GM21619 (cell line): ENCODE results near the gene CCDC148.
"Not testable (repeated sequence)": the region's sequence is repeated elsewhere in the genome, so short reads cannot be mapped to it uniquely, and the experiment has no call there.

Experiments used
- ATAC-seq: cut with Tn5 transposase; IDR thresholded peaks from one replicate; pipeline ENCODE4 v1.9.1; 2021; ENCODE audit not compliant: unreplicated experiment

CCDC148 gene

DNA sequence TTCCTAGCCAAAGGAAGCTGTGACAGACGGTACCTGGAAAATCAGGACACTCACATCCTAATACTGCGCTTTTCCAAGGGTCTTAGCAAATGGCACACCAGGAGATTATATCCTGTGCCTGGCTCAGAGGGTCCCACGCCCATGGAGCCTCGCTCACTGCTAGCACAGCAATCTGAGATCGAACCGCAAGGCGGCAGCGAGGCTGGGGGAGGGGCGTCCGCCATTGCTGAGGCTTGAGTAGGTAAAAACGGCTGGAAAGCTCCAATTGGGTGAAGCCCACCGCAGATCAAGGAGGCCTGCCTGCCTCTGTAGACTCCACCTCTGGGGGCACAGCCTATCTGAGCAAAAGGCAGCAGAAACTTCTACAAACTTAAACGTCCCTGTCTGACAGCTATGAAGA, 22.8 kb downstream of the CCDC148 start:
- ATAC-seq: not testable (repeated sequence)

DNA sequence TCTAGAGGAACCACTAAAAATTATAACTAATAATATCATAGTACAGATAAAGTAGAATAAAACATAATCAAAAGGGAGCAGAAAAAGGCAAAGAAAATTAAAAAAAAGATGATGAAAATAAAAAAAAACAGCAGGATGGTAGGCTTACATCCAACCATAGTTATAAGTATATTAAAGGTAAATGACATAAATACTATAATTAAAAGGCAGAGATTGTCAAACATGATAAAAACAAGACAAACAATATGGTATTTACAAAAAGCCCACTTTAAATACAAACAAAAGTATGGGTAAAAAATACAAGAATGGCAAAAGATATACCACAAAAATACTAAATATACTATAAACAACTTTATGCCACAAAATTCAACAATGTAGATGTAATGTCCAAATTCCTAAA, 24.4 kb downstream of the CCDC148 start:
- no peak for ATAC-seq

DNA sequence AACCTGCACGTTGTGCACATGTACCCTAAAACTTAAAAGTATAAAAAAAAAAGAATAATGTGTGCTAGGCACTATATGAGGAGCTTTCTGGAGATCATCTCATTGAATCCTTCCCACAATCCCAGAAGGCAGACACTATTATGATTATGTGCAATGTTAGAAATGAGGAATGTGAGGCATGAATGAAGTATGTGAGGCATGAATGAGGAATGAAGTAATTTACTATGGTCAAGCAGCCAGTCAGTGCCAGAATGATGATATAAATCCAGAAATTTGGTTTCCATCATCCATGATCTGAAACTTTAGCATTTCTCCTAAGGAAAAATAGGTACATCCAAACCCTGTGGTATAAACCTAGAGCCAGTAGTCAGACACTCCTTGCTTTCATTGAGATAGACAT, 42.0 kb downstream of the CCDC148 start:
- ATAC-seq: no peak

DNA sequence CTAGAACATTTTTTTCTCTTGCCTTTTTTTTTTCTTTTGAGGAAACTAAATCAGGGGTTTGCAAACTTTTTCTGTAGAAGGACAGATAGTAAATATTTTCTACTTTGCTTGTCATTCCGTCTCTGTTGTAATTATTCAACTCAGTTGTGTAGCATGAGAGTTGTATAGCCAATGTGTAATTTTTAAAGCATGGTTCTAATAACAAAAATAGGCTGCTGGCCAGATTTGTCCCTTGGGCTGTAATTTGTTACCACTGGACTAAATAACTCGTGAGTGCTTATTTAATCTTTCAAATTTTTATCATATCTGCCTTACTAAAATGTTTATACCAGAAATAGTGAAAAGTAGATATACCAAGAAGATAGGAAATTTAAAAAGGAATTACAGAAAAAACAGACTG, 43.0 kb downstream of the CCDC148 start:
- no peak for ATAC-seq

DNA sequence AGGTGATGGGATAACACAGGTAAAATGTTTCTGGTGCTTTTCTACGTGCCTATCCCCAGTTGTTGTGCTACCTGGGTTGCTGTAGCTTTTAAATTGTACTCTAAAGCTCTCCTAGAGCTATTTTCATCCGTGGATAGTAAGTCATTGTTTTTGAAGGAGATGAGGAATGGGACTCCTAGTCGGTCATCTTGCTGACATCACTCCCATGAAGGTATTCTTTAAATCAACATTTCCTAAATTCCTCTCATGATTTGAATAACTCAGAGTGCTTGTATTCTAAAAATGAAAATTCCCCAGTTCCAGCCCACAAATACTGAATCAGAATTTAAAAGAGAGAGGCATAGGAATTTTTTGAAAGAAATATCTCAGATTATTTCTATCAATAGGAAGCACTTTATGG, 44.3 kb downstream of the CCDC148 start:
- no peak for ATAC-seq

DNA sequence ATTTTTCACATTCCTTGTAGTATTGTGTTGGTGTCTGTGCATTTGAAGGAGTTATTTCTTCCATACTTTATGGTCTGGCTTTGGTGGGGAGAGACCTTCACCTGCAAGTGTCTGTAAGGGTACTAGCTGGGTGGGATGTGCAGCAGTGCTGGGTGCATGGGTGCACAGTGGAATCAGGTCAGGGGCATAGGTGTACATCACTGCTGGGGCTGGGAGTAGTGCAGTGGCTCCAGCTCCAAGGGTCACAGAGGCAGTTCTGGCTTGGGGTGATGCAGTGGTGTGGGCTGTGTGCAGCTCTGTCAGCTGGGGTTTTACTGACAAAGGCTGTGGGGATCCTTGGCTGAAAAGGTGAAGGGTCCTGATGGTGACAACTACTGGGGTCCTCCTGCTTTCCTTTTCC, 44.8 kb downstream of the CCDC148 start:
- ATAC-seq: no peak

- no peak for ATAC-seq
Observed at GRCh38 chr2:158410132-158410531, 46.4 kb downstream of the CCDC148 start.

GRCh38 chr2:158407031-158407430, 49.5 kb downstream of the CCDC148 start:
- ATAC-seq: no peak

DNA sequence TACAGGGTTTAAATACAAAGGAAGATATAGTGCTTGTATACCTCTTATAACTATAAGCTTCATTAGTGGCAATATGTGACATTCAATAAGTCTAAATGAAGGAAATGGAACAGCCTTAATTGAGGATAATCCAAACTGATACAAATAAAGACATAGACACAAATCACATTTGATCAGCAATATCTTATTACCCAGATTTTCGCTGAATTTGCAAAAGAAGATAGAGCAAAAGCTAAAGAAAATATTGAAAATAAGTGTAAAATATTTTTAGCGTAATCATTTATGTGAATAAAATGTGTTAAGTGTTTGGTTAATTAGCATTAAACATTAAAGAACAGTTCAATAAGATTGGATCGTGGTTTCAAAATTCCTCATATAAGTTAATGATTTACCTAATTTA, 51.2 kb downstream of the CCDC148 start:
- no peak for ATAC-seq

DNA sequence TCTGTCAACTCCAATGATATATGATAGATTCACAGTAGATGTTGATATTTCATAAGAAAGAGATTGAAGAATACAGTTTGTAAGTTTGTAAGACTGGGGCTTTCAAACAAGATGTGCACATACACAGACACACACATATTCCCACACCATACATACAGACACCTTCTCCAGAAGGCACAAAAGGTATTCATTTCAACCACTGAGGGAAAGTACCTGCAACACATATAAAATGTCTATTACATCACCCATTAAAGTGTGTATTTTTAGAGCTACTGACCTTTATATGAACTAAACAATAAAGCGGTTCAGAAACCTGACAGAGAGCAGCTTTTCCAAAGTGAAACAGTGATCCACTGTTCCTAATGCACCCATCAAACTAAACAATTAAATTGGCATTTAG, 53.3 kb downstream of the CCDC148 start:
- no peak for ATAC-seq

GRCh38 chr2:158402665-158403064, 53.9 kb downstream of the CCDC148 start:
- ATAC-seq: no peak

- no peak for ATAC-seq
Observed at GRCh38 chr2:158395166-158395565, 61.4 kb downstream of the CCDC148 start.

DNA sequence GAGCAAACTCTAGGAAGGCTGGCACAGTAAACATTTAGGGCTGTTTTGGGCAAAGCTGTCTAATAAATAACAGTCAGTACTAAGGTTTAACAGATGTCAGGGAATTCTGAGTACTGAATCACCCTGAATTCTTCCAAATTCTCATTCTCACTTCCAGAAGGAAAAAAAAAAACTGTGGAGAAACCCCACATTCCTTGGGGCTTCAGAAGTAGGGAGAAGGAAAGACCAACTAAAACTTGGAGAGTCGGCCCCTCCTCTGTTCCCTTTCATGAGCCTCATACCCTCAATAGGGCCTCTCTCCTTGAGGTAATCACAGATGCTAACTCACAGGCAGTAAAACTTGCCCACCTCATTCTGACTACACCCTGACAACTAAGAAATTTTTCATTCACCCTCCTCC, 62.1 kb downstream of the CCDC148 start:
- ATAC-seq: no peak

DNA sequence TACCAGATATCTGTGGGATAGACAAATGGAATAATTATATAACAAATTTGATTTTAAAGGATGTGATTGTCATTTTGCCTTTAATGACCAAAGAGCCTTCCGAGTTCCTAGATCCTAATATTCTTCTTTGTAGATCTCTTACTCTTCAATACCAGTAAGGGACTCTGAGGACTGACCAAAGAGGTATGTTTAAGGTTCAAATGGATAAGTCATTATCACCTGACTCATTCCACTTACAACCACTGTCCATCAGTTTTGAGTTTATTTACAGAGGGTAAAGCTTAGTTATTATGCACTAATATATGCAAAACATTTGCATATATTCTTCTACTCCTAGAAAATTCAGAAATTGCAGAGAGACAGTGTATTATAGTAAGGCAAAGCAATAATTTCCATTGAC, 62.7 kb downstream of the CCDC148 start:
- ATAC-seq: no peak

GRCh38 chr2:158392687-158393086, 63.9 kb downstream of the CCDC148 start:
- no peak for ATAC-seq

DNA sequence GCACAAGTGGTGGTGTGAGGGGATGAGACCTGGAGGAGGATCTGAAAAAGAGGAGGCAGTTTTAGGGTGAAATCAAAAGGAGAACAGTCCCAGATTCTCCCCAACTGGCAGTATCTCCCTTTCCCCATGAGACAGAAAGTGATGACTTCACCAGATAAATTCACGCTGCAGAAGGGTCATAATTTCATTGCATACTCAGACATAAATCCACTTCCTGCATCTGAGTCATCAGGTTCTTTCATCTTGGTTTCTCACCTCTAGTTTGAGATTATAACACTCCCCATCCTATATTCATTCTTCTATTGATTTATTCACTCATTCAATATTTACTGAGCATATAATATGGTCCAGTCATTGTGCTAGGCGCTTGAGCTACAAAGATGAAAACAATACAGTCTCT, 64.7 kb downstream of the CCDC148 start:
- ATAC-seq: no peak

DNA sequence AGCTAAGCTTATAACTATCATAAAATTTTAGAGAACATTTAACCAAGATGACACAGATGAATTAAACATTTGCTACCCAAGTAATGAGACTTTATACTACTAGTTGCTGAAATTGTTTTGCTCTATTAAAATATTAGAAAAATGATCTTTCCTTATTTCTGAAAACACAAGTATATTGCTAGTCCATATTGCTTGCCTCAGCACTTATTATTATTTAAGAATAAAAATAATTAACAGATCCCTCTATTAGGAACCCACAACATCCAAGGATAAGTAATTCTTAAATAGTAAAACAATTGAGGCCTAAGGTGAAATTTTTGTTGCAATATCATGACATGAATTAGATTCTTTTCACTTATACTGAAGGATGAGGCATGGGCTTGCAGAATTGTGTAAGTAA, 65.2 kb downstream of the CCDC148 start:
- ATAC-seq: no peak

- ATAC-seq: no peak
Observed at GRCh38 chr2:158388159-158388558, 68.4 kb downstream of the CCDC148 start.

DNA sequence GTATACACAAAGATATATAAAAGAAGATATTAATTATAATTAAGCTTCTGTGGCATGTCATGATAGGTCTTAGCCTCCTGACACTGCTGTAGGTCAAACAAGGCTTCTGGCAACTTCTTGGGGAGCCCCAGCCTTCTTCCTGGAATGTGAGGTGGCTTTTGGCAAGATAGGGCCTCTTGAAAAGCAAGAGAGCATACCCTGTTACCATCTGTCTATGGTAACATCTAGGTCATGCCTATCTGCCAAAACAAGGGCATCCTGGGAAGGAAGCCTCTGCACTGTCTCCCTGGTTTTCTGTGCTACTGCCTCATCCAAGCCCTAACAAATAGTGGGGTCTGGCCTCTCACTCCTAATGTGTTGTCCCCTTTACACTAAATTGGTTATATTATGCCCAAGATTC, 70.9 kb downstream of the CCDC148 start:
- ATAC-seq: no peak

DNA sequence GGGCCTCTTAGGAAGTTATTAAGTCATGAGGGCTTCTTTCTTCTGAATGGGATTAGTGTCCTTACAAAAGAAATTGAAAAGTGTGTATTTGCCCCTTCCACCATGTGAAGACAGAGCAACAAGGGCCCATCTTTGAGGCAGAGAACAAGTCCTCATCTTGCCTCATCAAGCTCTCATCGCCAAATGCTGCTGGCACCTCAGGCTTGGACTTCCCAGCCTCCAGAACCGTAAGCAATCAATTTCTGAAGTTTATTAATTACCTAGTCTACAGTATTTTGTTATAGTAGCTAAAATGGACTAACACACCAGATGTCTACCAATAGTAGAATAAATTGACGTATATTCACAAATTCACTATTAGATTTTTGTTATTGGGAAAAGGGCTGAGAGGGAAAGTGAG, 74.6 kb downstream of the CCDC148 start:
- ATAC-seq: no peak

GRCh38 chr2:158381205-158381604, 75.3 kb downstream of the CCDC148 start:
- ATAC-seq: no peak

DNA sequence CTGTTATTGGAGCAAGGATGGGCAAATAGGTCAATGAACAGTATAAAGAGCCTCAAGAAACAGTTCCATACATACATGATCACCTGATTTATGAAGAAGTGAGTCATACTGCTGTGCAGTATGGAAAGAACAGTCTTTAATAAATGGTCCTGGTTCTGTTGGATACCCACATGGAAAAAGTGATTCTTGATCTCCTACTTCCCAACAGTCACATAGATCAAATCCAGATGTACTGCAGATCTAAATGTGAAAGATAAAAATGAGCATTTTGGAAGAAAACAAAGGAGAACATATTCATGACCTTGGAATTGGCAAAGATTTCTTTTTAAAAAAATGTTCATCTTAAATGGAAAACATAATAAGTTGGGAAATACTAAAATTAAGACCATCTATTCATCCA, 75.8 kb downstream of the CCDC148 start:
- no peak for ATAC-seq

GRCh38 chr2:158378926-158379325, 77.6 kb downstream of the CCDC148 start:
- no peak for ATAC-seq

DNA sequence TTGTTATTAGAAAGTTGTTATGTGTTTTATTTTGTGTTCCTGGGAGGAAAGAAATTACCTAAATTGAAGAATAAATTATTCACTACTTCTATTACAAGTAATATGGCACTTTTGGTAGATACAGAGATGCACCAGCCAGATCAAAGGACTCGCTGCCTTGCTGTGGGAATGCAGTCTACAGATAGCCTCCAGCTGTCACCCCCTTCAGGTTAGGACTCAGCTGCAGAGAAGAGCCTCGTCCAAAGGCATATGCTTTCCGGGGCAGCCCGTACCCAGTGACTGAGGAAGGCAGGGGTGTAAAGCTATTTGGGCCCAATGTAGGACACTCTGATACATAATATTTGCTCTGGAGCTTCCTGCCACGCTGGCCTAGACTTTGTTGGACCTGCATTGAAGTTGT, 90.2 kb downstream of the CCDC148 start:
- ATAC-seq: no peak
